ENCODE measurements around the gene USP25. TPM values are rescaled to one million over a fixed set of nuclear protein-coding genes. Genes with fewer than 3 reads are reported as not detected.

Gene USP25
- total and polyA plus RNA-seq, 2 experiments from 2014 or later = 11.8 to 49.2 TPM

GRCh38 chr21:15688809-15689208 is 41.0 kb upstream of the USP25 start:
- Histone ChIP-seq H3K4me3 (no peak overlapping the region), H3K79me2 (replicated peaks; ENCODE audit: insufficient read depth) (no peaks in the 10 kb centered on the region), H3K4me1 (ENCODE audit: insufficient read depth) (no peaks in the 10 kb centered on the region), H3K27me3 (ENCODE audit: insufficient read depth) (no peaks in the 10 kb centered on the region), H4K20me1 (replicated peaks; ENCODE audit: insufficient read depth) (no peaks in the 10 kb centered on the region), H3K4me2 (no peak overlapping the region), H3F3A (replicated peaks; ENCODE audit: low read depth) (no peaks in the 10 kb centered on the region), H3K36me3 (ENCODE audit: insufficient read depth) (no peaks in the 10 kb centered on the region), H3K9me2 (ENCODE audit: insufficient read depth) (no peaks in the 10 kb centered on the region; the same call in none of the 2 replicates), H3K27ac (ENCODE audit: low read depth) (no peak overlapping the region), H2AFZ (no peak overlapping the region)
- Mint-ChIP-seq H3K4me3 (no peak overlapping the region), H3K36me3 (ENCODE audit: low read depth) (no peaks in the 10 kb centered on the region), H3K9me3 (no peaks in the 10 kb centered on the region), H3K4me1 (no peaks in the 10 kb centered on the region), H3K27me3 (ENCODE audit: insufficient read depth, low read depth, poor library complexity) (no peaks in the 10 kb centered on the region), H3K27ac (no peak overlapping the region)
- no peak for DNase-seq (ENCODE audit: low spot score)
- no peak for ATAC-seq
- no peak for TF ChIP-seq STAT1 (IDR thresholded peaks at IDR 0.05; ENCODE audit: unreplicated experiment)
- TF ChIP-seq ETS1 (IDR thresholded peaks at IDR 0.05) = no peak
- TF ChIP-seq POLR2AphosphoS5 (IDR thresholded peaks at IDR 0.05; ENCODE audit: low read depth) = no peak
- no peak for TF ChIP-seq ZNF331 (CRISPR knock-in tag; IDR thresholded peaks at IDR 0.05; ENCODE audit: low read depth)
- no peak for TF ChIP-seq EZH2 (IDR thresholded peaks at IDR 0.05; ENCODE audit: low read depth, unreplicated experiment)
- TF ChIP-seq EZH2phosphoT487 (IDR thresholded peaks at IDR 0.05; ENCODE audit: unreplicated experiment) = no peak
- no peak for TF ChIP-seq ZNF462 (CRISPR knock-in tag; IDR thresholded peaks at IDR 0.05)
- TF ChIP-seq JUNB (IDR thresholded peaks at IDR 0.05; ENCODE audit: unreplicated experiment) = no peak
- TF ChIP-seq NANOG (IDR thresholded peaks at IDR 0.05; ENCODE audit: borderline replicate concordance) = no peak
- TF ChIP-seq CREB1 (CRISPR knock-in tag; IDR thresholded peaks at IDR 0.05; ENCODE audit: low read depth) = no peak
- TF ChIP-seq CTCF (conservative IDR thresholded peaks at IDR 0.05; ENCODE audit: low read depth in 2 of 2) = no peak
- TF ChIP-seq REST (IDR thresholded peaks at IDR 0.05; ENCODE audit: unreplicated experiment) = no peak
- TF ChIP-seq ZNF114 (CRISPR knock-in tag; IDR thresholded peaks at IDR 0.05) = no peak

Measured in GM23338 (cell line).